GM19452 (cell line): Measurements from ENCODE around the gene ETV5.

ENCODE experiments used
- ATAC-seq: cut with Tn5 transposase; IDR thresholded peaks from one replicate; pipeline ENCODE4 v1.9.1; 2021; ENCODE audit not compliant: unreplicated experiment

The ETV5 gene

DNA sequence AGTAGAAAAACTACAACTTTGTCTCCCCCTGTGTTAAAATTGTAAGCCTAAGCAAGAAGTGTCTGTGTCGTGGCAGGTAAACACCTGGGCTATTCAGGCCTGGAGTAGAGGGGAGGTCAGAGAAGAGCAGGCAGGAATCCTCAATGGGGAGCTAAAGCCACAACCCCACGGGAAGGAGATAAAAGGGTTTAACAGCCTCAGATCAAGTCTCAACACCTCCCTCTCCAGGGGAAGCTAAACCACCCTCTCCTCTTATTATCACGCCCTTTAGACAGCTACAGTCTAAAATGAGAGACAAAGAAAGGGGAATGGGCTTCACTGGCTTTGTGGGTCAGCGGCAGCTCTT lies 11.6 kb downstream of the ETV5 start:
- ATAC-seq = no peak

DNA sequence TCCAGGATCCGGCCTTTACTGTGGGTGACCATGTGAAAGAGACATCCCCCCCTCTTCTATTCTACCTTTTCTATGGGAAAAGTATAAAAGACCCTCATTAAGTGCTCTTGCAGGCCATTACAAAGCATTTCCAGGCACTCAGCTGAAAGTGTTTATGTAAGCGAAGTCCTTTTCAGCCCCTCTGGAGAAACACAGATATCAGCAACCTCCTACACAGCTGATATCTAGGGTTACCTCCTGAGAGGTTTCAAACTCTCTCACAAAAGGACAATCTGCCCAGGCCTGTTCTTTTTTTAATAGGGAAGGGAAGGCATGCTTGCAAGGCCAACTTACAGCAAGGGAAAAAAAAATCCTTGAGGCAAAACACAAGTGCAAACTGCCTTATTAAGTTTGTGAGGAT lies 12.6 kb downstream of the ETV5 start:
- ATAC-seq = no peak

DNA sequence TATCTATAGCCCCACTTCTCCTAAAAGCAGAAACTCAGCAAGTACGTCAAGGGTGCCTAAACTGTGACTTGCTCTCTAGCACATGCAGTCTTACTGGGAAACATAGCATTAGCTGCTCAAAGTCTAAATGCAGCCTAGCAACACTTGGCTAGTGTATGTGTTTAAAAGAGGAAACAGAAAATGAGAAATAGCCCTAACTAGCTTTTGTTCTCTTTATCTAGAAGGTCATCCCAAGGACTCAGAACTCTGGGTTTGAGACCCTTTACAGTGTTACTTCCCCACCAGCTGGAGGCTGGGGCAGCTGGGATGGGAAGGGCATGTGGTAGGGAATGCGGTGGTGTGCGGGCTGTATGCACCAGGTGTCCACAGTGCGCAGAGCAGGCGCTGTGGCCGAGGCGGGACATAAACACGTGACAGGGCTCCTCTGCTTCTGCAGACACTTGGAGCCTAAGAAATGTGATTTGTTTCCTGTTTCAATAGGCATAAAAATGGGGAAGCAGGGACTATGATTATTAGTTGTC lies 13.3 kb downstream of the ETV5 start:
- no peak for ATAC-seq

GRCh38 chr3:186094696-186095425 lies 14.0 kb downstream of the ETV5 start:
- no peak for ATAC-seq

DNA sequence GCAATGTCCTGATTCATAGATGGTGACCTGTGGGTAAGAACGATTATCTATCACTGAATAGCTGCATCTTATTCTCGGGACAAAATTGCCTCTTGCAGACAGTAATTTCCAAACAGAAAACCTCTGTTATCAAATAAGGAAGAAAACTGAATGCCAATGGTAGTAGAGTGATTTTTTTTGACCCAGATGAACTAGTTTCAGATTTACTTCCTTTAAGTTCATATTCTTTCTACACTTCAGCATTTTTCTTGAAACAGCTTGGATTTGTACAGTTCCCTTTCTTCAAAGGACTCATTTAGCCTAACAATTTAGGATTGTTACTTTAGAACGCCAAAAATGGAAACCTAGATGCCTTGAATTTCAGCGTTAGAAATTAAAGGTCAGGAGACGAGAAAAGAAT lies 14.6 kb downstream of the ETV5 start:
- ATAC-seq = no peak

DNA sequence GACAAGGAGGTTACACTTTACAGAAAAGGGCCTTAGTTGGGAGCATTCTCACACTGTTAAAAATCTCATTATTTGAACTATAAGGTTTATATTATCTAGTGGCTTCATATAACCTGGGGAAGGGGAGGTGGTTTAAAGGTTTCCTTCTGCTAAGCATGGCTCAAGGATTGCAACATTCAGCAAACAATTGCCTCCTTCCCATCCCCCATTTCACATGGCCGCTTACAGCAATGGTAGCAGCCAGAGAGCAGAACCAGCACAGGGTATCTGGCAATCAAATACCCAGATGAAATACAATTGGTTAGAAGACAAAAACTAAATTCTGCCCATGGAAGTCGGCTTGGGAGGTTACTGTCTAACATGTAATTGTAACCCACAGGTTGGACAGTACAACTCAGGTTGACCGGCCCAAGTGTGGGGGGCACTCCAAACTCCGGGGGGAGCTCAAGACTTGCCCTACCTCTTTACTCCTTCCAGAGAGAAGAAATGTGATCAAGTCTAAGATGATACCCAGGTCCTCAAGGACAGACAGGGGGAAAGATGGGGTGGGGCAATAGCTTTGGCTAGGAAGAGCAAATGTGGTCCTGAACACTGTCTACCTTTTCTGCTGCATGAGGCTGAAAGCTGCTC lies 15.5 kb downstream of the ETV5 start:
- ATAC-seq = no peak

GRCh38 chr3:186092360-186093070 lies 16.4 kb downstream of the ETV5 start:
- no peak for ATAC-seq

- ATAC-seq = no peak
These were observed 18.0 kb downstream of the ETV5 start for GRCh38 chr3:186090901-186091300.

GRCh38 chr3:186088335-186088734 lies 20.6 kb downstream of the ETV5 start:
- no peak for ATAC-seq

DNA sequence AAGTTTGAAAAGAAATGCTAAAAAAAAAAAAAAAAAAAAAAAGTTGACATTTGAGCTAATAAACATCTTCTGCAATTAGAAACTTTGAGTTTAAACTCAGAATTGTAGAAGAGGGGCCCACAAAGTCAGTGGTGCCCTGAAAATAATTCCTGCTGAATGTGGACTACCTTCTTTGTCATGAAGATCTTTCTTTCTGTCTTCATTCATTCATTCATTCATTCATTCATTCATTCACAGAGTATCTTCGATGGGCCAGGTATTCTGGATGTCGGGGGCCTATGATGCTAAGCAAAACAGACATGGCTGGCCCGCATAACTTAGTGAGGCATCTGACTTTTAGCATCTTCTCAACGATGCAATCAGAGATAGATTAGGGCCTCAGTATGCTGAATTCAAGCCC lies 24.6 kb downstream of the ETV5 start:
- no peak for ATAC-seq

DNA sequence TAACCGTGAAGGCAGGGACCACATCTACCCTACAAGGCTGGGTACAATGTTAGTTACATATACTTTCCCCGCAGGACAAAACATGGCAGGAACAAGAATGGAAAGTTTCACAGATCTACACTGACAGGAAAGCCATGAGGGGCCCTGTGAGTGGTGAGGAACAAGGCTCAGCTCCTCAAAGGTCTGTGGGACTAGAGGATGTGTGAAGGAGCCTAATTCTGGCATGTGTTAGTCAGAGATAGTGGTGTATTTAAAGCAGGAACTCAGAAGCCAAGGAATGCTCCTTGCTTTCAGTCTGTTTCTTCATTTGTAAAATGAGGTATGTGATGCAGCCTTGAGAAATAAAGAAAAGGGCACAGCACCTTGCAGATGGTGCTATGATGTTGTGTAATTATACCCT lies 25.1 kb downstream of the ETV5 start:
- ATAC-seq = no peak

DNA sequence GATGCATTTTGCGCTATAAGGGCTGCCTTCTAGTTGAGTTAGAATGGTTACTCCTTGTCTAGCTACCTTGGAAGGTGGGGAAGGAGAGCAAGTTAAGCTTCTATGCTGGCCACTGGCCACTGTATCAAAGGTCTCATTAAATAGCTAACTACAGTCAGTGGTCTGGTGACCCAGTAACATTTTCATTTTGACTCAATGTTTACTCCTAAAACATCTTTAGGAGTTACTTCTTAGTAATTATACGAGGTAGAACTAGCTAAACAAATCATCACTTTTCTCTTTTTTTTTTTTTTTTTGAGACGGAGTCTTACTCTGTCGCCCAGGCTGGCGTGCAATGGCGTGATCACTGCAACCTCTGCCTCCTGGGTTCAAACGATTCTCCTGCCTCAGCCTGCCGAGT lies 26.7 kb downstream of the ETV5 start:
- no peak for ATAC-seq

DNA sequence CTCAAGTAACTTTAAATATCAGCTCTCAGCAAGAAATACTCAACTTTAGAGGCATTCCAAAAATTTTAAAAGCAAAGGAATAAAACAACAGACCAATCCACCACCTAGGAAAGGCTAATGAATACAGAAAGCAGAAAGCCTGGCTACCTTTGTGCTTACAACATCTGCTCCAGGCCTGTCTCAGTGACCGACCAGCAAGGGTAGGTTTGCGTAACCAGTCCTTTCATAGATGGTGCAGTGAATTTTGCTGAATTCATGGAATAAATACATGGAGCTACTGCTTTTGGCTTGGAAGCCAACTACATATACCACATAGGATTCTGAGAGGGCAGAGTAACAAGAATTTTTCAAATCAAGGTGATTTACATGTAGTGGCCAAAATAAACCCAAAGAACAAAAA lies 27.2 kb downstream of the ETV5 start:
- no peak for ATAC-seq

DNA sequence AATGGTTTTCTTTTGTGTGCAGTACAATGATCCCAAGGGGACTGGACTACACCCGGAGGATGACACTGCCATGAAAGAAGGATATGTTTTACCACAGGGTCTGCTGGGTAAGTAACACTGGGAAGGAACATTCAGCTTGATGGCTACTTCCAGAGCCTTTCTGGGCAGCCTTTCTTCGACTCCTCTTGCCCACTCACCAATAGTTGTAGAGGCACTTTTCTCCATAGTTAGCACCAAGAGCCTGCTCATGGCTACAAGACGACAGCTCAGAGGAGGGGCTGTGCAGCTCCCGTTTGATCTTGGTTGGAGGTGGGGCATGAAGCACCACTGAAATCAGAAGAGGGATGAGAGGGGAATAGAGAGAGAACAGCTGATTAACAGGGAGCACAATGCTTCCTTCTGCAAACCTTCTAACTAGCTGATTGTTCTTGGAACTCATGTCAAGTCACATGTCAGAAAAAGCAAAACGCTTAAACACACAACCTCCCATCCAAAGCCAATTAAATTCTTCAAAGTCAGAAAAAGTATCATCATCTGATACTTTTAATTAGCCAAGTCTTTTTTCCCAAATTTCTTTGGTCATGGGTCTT lies 27.9 kb downstream of the ETV5 start:
- ATAC-seq = no peak

GRCh38 chr3:186079925-186080324 lies 29.0 kb downstream of the ETV5 start:
- no peak for ATAC-seq

GRCh38 chr3:186077466-186077865 lies 31.4 kb downstream of the ETV5 start:
- no peak for ATAC-seq

DNA sequence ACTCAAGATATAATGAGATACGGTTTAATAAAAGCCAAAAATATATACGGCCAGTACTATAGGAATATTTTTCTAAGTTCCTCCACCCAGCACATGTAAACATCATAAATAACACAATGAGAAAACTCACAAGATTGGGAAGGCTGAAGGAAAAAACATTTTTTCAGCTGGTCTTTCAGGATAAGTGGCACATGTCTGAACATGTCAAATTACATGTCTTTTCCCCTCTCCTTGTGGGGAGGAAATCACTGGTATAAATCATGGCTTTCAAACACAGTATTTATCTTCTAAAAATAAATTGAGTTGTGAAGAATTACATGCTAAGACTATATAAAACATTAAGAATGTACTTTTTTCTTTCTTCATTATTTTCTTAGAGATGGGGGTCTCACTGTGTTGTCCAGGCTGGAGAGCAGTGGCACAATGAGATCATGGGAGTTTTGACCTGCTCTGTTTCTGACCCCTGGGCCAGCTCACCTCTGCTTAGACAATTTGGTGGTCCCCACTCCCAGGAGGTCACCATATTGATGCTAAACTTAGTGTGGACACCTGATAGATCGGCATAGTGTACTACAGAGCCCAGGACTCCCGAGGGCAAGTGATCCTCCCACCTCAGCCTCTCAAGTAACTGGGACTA lies 32.8 kb downstream of the ETV5 start:
- ATAC-seq = no peak

- ATAC-seq = no peak
These were observed 33.4 kb downstream of the ETV5 start for GRCh38 chr3:186075489-186075888.

- ATAC-seq = no peak
These were observed 35.2 kb downstream of the ETV5 start for GRCh38 chr3:186073641-186074040.

DNA sequence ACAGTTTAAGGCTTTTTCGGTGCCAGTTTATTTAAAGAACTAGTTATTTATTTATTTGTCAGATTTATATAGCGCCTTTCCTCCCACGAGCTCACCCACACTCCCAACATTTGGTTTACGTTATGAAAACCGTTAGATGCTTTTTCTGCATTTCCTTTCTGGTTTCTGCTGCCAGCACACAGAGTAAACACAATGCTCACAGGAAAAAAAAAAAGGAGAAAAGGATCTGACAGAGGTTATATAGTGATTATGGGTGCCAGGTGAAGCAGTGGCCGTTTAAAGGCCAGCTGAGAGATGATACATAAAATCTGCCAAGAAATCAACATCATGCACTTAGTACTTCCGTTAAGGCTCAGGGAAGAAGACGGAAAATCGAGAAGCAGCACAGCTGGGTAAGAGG lies 37.9 kb downstream of the ETV5 start:
- ATAC-seq = no peak

- no peak for ATAC-seq
These were observed 38.3 kb downstream of the ETV5 start for GRCh38 chr3:186070550-186070949.
